ENCODE measurements around the gene RPH3AL. TPM values are rescaled to one million over a fixed set of nuclear protein-coding genes. Genes with fewer than 3 reads are reported as not detected.

RPH3AL gene
- total RNA-seq, 1 experiment from 2014 or later = 24.9 TPM

DNA sequence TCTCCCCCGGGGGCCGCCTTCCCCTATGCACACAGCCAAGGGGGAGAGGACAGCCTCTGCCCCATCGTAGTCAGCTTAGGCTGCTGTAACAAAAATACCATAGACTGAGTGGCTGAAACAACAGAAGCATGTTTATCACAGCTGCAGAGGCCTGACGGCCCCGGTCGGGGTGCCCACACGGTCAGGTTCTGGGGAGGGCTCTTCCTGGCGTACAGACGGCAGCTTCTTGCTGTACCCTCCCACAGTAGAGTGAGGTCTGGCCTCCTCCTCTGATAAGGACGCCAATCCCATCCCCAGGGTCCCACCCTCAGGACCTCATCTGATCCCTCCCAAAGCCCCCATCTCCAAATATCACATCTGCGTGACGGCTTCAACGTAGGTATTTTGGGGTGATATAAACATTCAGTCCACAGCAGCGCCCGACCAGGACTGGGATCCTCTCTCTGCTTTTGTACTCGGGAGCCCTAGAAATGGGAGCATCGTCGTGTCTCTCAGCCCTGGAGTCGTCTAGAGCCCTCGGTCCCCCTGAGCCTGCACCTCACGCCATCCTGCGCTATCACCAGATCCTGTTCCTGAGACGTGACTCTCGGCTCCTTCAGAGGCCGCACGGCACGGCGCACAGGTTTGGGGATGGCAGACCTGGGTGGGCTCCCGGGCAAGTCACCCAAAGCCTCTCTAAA lies 67.8 kb downstream of the RPH3AL start:
- DNase-seq = no peak
- POLR2A ChIA-PET (ENCODE audit: unreplicated experiment) = no interaction called here
- Histone ChIP-seq H3K9me2 (replicated peaks; ENCODE audit: low read length) (no peaks in the 10 kb centered on the region), H3K9ac (ENCODE audit: low read length) (no peak overlapping the region), H4K20me1 (ENCODE audit: low read length) (no peaks in the 10 kb centered on the region), H3K4me3 (ENCODE audit: low read length) (no peak overlapping the region), H3K36me3 (ENCODE audit: low read depth, low read length) (no peaks in the 10 kb centered on the region), H3F3A (ENCODE audit: low read length, unreplicated experiment) (no peaks in the 10 kb centered on the region), H3K79me2 (ENCODE audit: low read length) (no peaks in the 10 kb centered on the region), H3K27me3 (ENCODE audit: low read length) (no peaks in the 10 kb centered on the region), H3K4me2 (ENCODE audit: low read length) (no peak overlapping the region), H2AFZ (ENCODE audit: low read length) (no peak overlapping the region), H3K27ac (ENCODE audit: low read length) (no peak overlapping the region), H3K9me3 (ENCODE audit: low read length) (no peaks in the 10 kb centered on the region), H3K4me1 (ENCODE audit: insufficient read depth, low read length) (no peaks in the 10 kb centered on the region)
- CTCF ChIA-PET = no interaction called here
- TF ChIP-seq, protein P1, sequence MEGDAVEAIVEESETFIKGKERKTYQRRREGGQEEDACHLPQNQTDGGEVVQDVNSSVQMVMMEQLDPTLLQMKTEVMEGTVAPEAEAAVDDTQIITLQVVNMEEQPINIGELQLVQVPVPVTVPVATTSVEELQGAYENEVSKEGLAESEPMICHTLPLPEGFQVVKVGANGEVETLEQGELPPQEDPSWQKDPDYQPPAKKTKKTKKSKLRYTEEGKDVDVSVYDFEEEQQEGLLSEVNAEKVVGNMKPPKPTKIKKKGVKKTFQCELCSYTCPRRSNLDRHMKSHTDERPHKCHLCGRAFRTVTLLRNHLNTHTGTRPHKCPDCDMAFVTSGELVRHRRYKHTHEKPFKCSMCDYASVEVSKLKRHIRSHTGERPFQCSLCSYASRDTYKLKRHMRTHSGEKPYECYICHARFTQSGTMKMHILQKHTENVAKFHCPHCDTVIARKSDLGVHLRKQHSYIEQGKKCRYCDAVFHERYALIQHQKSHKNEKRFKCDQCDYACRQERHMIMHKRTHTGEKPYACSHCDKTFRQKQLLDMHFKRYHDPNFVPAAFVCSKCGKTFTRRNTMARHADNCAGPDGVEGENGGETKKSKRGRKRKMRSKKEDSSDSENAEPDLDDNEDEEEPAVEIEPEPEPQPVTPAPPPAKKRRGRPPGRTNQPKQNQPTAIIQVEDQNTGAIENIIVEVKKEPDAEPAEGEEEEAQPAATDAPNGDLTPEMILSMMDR (conservative IDR thresholded peaks at IDR 0.05; ENCODE audit: low read depth, low read length) = no peak
- TF ChIP-seq EZH2 (IDR thresholded peaks at IDR 0.05; ENCODE audit: low read length, unreplicated experiment) (no peak), EZH2phosphoT487 (IDR thresholded peaks at IDR 0.05; ENCODE audit: borderline replicate concordance, low read length) (no peak)
- BruUV-seq (replicated peaks) = no TSS peak
- ATAC-seq = no peak
- intact Hi-C loops (cut with micrococcal nuclease) = no loop called here

DNA sequence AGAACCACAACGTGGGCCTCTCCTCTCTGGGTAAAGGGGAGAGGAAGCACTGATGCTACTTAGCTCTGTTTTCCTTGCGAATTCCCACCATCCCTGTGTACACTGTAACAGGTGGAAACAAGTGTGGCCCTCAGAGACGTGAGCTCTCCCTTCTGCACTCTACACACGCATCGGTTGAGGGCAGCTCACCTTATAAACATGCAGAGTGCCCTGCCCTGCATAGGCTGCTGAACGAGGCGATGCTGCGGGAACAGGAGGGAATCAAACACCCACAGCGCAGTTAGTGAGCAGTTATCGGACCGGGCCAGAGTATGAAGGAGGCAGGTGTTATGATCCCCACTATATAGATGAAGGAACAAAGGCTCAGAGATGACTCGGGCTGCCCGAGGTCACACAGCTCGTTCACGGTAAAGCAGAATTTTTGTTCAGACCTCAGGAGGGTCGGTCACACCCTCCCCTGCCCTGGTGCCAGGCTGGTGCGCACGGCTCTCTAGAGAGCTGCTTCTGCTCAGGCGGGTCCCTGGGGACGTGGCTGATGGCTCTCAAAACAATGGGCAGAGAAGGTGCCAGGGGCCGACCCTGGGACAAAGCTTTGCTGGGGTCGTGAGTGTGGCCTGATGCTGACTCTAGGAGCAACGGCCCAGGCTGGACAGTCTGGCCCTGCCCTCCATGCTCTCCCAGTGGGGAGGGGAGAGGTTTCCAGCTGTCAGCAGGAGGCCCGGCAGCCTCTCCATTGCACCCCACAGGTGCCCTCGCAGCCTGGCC lies 68.5 kb downstream of the RPH3AL start:
- Histone ChIP-seq H3K27ac (ENCODE audit: low read length) (no peak overlapping the region), H3K4me3 (ENCODE audit: low read length) (no peak overlapping the region), H3K4me1 (ENCODE audit: insufficient read depth, low read length) (no peaks in the 10 kb centered on the region), H3K79me2 (ENCODE audit: low read length) (no peaks in the 10 kb centered on the region), H3K9me2 (replicated peaks; ENCODE audit: low read length) (no peaks in the 10 kb centered on the region), H3K27me3 (ENCODE audit: low read length) (no peaks in the 10 kb centered on the region), H2AFZ (ENCODE audit: low read length) (no peak overlapping the region), H3K9me3 (ENCODE audit: low read length) (no peaks in the 10 kb centered on the region), H3K36me3 (ENCODE audit: low read depth, low read length) (no peaks in the 10 kb centered on the region), H3F3A (ENCODE audit: low read length, unreplicated experiment) (no peaks in the 10 kb centered on the region), H3K9ac (ENCODE audit: low read length) (no peak overlapping the region), H3K4me2 (ENCODE audit: low read length) (no peak overlapping the region), H4K20me1 (ENCODE audit: low read length) (no peaks in the 10 kb centered on the region)
- DNase-seq (no peak), ATAC-seq (no peak)
- CTCF ChIA-PET = no interaction called here
- POLR2A ChIA-PET (ENCODE audit: unreplicated experiment) = no interaction called here
- BruUV-seq (replicated peaks) = no TSS peak
- no peak for TF ChIP-seq EZH2 (IDR thresholded peaks at IDR 0.05; ENCODE audit: low read length, unreplicated experiment)
- TF ChIP-seq, protein P1 (conservative IDR thresholded peaks at IDR 0.05; ENCODE audit: low read depth, low read length) = no peak
- no peak for TF ChIP-seq EZH2phosphoT487 (IDR thresholded peaks at IDR 0.05; ENCODE audit: borderline replicate concordance, low read length)
- intact Hi-C loops (cut with micrococcal nuclease) = no loop called here

All from PC-3 (cell line).